ENCODE data around the gene SLC2A8.

The SLC2A8 gene

GRCh38 chr9:127422133-127422782, 25.3 kb downstream of the SLC2A8 start:
- TF ChIP-seq CTCF (IDR thresholded peaks at IDR 0.05), result no peak
- Histone ChIP-seq H3K27me3 (no peaks in the 10 kb centered on the region), H3K4me3 (ENCODE audit: low read depth in 1 of 2, low read length in 1 of 2) (no peak overlapping the region), H3K4me1 (ENCODE audit: control insufficient read depth in 1 of 2, insufficient read depth in 1 of 2, low read depth in 1 of 2, low read length in 1 of 2) (peaks cover 25% of the 10 kb centered on the region in 2 experiments), H3K27ac (no peak overlapping the region), H3K36me3 (no peaks in the 10 kb centered on the region), H3K9me3 (no peaks in the 10 kb centered on the region)

GRCh38 chr9:127422787-127423186, 25.8 kb downstream of the SLC2A8 start:
- Histone ChIP-seq H3K27ac (no peak overlapping the region), H3K4me1 (ENCODE audit: control insufficient read depth in 1 of 2, insufficient read depth in 1 of 2, low read depth in 1 of 2, low read length in 1 of 2) (peaks cover 25% of the 10 kb centered on the region in 2 experiments), H3K9me3 (no peaks in the 10 kb centered on the region), H3K4me3 (ENCODE audit: low read depth in 1 of 2, low read length in 1 of 2) (no peak overlapping the region), H3K36me3 (no peaks in the 10 kb centered on the region), H3K27me3 (no peaks in the 10 kb centered on the region)
- no peak for TF ChIP-seq CTCF (IDR thresholded peaks at IDR 0.05)

GRCh38 chr9:127423476-127423933, 26.5 kb downstream of the SLC2A8 start:
- peaks cover under 1% of the 10 kb centered on the region for H3K36me3 ChIP-seq
- TF ChIP-seq CTCF (IDR thresholded peaks at IDR 0.05), result no peak
- H3K4me3 ChIP-seq (ENCODE audit: low read depth in 1 of 2, low read length in 1 of 2), result peak overlapping the region; percentile 85 to 92
- H3K27me3 ChIP-seq, result no peaks in the 10 kb centered on the region
- H3K27ac ChIP-seq, result peak overlapping the region; percentile 85
- H3K9me3 ChIP-seq, result no peaks in the 10 kb centered on the region
- H3K4me1 ChIP-seq (ENCODE audit: control insufficient read depth in 1 of 2, insufficient read depth in 1 of 2, low read depth in 1 of 2, low read length in 1 of 2), result peaks cover 25% of the 10 kb centered on the region in 2 experiments

GRCh38 chr9:127423934-127424675, 27.1 kb downstream of the SLC2A8 start, which contains the start of gene ZNF79:
ZNF79 (plus strand) TSS chr9:127424382; CDS start chr9:127424788, 406 bp downstream.
- Histone ChIP-seq H3K9me3 (no peaks in the 10 kb centered on the region), H3K4me3 (ENCODE audit: low read depth in 1 of 2, low read length in 1 of 2) (peak within 1 kb of the TSS; percentile 85 to 92), H3K36me3 (peaks cover 7% of the 10 kb centered on the region), H3K4me1 (ENCODE audit: control insufficient read depth in 1 of 2, insufficient read depth in 1 of 2, low read depth in 1 of 2, low read length in 1 of 2) (peaks cover 25% of the 10 kb centered on the region in 2 experiments), H3K27ac (peak within 1 kb of the TSS; percentile 85), H3K27me3 (no peaks in the 10 kb centered on the region)
- TF ChIP-seq CTCF (IDR thresholded peaks at IDR 0.05), result peak; percentile 51

GRCh38 chr9:127424676-127424999, 27.7 kb downstream of the SLC2A8 start:
- H3K27ac ChIP-seq, result peak overlapping the region; percentile 85
- peaks cover 12% of the 10 kb centered on the region for H3K36me3 ChIP-seq
- peak overlapping the region; percentile 85 to 92 for H3K4me3 ChIP-seq (ENCODE audit: low read depth in 1 of 2, low read length in 1 of 2)
- no peaks in the 10 kb centered on the region for H3K9me3 ChIP-seq
- peaks cover 25% of the 10 kb centered on the region in 2 experiments for H3K4me1 ChIP-seq (ENCODE audit: control insufficient read depth in 1 of 2, insufficient read depth in 1 of 2, low read depth in 1 of 2, low read length in 1 of 2)
- TF ChIP-seq CTCF (IDR thresholded peaks at IDR 0.05), result no peak
- no peaks in the 10 kb centered on the region for H3K27me3 ChIP-seq

Data from neutrophil (primary cell).